Small intestine (tissue), 7 donors: ENCODE data around the gene GPS1. TPM values are rescaled to one million over a fixed set of nuclear protein-coding genes. Genes with fewer than 3 reads are reported as not detected.

ENCODE experiments used
- DNase-seq, 2 donors: peaks; one replicate each; pipeline versions ENCODE4 v3.0.0 to v3.0.0-alpha.2; 2013
- FAIRE-seq: peaks from 2 replicates; lab custom pipeline; 2012; peaks lifted over from hg19 to GRCh38; lab: Jason Lieb, UNC
- H3K27ac ChIP-seq, 3 donors: one replicate each; pipeline ENCODE4 v1.5.1; 2013; ENCODE audit warnings: low read length in 2 of 3, mild to moderate bottlenecking in 2 of 3, control low read depth in 1 of 3, inconsistent platforms in 1 of 3, low read depth in 1 of 3, moderate library complexity in 1 of 3
- H3K27me3 ChIP-seq, 3 donors: one replicate each; pipeline ENCODE4 v1.6.1; 2013; ENCODE audit warnings: low read length in 3 of 3, inconsistent platforms in 1 of 3; ENCODE audit not compliant: control insufficient read depth in 3 of 3, insufficient read depth in 3 of 3
- H3K36me3 ChIP-seq, 3 donors: one replicate each; pipeline ENCODE4 v1.6.1; 2013; ENCODE audit warnings: low read length in 3 of 3, inconsistent platforms in 1 of 3, low read depth in 1 of 3, mild to moderate bottlenecking in 1 of 3, moderate library complexity in 1 of 3; ENCODE audit not compliant: control insufficient read depth in 3 of 3, insufficient read depth in 2 of 3
- H3K4me1 ChIP-seq, 3 donors: one replicate each; pipeline ENCODE4 v1.6.1; 2013; ENCODE audit warnings: low read length in 2 of 3, inconsistent platforms in 1 of 3, low read depth in 1 of 3, mild to moderate bottlenecking in 1 of 3, moderate library complexity in 1 of 3; ENCODE audit not compliant: control insufficient read depth in 3 of 3, insufficient read depth in 2 of 3
- H3K4me3 ChIP-seq, 3 donors: one replicate each; pipeline ENCODE4 v1.5.1; 2013; ENCODE audit warnings: low read length in 3 of 3, control low read depth in 1 of 3, inconsistent platforms in 1 of 3, low read depth in 1 of 3, mild to moderate bottlenecking in 1 of 3, moderate library complexity in 1 of 3
- H3K9me3 ChIP-seq, 2 donors: one replicate each; pipeline ENCODE4 v1.6.1; 2013; ENCODE audit warnings: low read depth in 1 of 2, low read length in 1 of 2; ENCODE audit not compliant: control insufficient read depth in 2 of 2, insufficient read depth in 1 of 2
- WGBS, 3 donors: extraction: QIAGEN DNeasy Blood & Tissue Kit; methylation state at CpG; one replicate each; pipeline ENCODE4 v1.1.7; 2013; 5-methylcytosine and 5-hydroxymethylcytosine counted together
- polyA plus RNA-seq, 4 donors: library from polyadenylated mRNA; stranded (reverse) in 3 of 4; unstranded in 1 of 4; fragments of 200-250 nt in 3 of 4; fragments of 120-200 nt in 1 of 4; gene quantifications; one replicate each; pipeline versions ENCODE4 v1.2.1 to v1.2.3, GENCODE V29; 2013
- donor health status: healthy with polysubstance abuse.
- donor health status: control.
- donor health status: control.
- donor health status: Bipolar disorder and iron deficiency.
- donor health status: healthy.

GPS1 gene
- polyA plus RNA-seq, 4 donors, result 80.4 to 161 (median 120) TPM

GRCh38 chr17:82098939-82099763 is 47.5 kb downstream of the GPS1 start:
- DNase-seq (no peak), FAIRE-seq (no peak)
- Histone ChIP-seq H3K9me3 (no peaks in the 10 kb centered on the region), H3K27ac (peak overlapping the region; percentile 32 to 98 (median 96)), H3K4me3 (peak overlapping the region; percentile 33 to 62 (median 42)), H3K27me3 (no peaks in the 10 kb centered on the region), H3K36me3 (peaks cover under 1 to 40% (median 6%) of the 10 kb centered on the region in 3 donors), H3K4me1 (peaks cover 2 to 43% (median 6%) of the 10 kb centered on the region in 3 donors)
- 12 to 19% (median 15%) methylated on average over 52 to 80 of the region's 80 CpGs for WGBS, 3 donors

GRCh38 chr17:82100502-82101298 is 49.0 kb downstream of the GPS1 start:
- DNase-seq (no peak), FAIRE-seq (no peak)
- H3K27me3 ChIP-seq, result no peaks in the 10 kb centered on the region
- H3K4me3 ChIP-seq, result no peak overlapping the region
- H3K27ac ChIP-seq, result no peak overlapping the region
- H3K4me1 ChIP-seq, result peaks cover 3 to 51% (median 6%) of the 10 kb centered on the region in 3 donors
- 87 to 94% (median 90%) methylated on average over 33 to 35 of the region's 35 CpGs for WGBS, 3 donors
- no peaks in the 10 kb centered on the region for H3K9me3 ChIP-seq
- H3K36me3 ChIP-seq, result peaks cover 0 to 34% (median 0%) of the 10 kb centered on the region in 3 donors

GRCh38 chr17:82101301-82101715 is 49.6 kb downstream of the GPS1 start:
- H3K27me3 ChIP-seq, result no peaks in the 10 kb centered on the region

GRCh38 chr17:82101767-82102679 is 50.3 kb downstream of the GPS1 start:
- Histone ChIP-seq H3K27me3 (no peaks in the 10 kb centered on the region), H3K9me3 (no peaks in the 10 kb centered on the region), H3K36me3 (peaks cover 0 to 26% (median 0%) of the 10 kb centered on the region in 3 donors), H3K4me1 (peaks cover 6 to 55% (median 8%) of the 10 kb centered on the region in 3 donors), H3K27ac (no peak overlapping the region), H3K4me3 (no peak overlapping the region)
- DNase-seq (peak in 1 of 2 donors; percentile 22), FAIRE-seq (no peak)
- WGBS, 3 donors, result 53 to 69% (median 54%) methylated on average over 18 of the region's 18 CpGs

More at GRCh38 chr17:82101301-82101715, 49.6 kb downstream of the GPS1 start:
- no peak overlapping the region for H3K4me3 ChIP-seq
- peaks cover 0 to 28% (median 0%) of the 10 kb centered on the region in 3 donors for H3K36me3 ChIP-seq
- no peak overlapping the region for H3K27ac ChIP-seq
- H3K9me3 ChIP-seq, result no peaks in the 10 kb centered on the region
- 54 to 63% (median 62%) methylated on average over 10 of the region's 10 CpGs for WGBS, 3 donors
- peaks cover 5 to 55% (median 6%) of the 10 kb centered on the region in 3 donors for H3K4me1 ChIP-seq
- FAIRE-seq, result no peak
- no peak for DNase-seq

- Histone ChIP-seq H3K4me3 (no peak overlapping the region), H3K9me3 (no peaks in the 10 kb centered on the region), H3K4me1 (peaks cover 6 to 58% (median 8%) of the 10 kb centered on the region in 3 donors), H3K27ac (peak overlapping the region in 1 of 3 donors; percentile 6), H3K36me3 (peaks cover 0 to 40% (median 0%) of the 10 kb centered on the region in 3 donors), H3K27me3 (no peaks in the 10 kb centered on the region)
- DNase-seq (peak; percentile 18 to 50), FAIRE-seq (no peak)
- WGBS, 3 donors, result 33 to 50% (median 45%) methylated on average over 22 to 24 of the region's 24 CpGs
These were observed 52.1 kb downstream of the GPS1 start for GRCh38 chr17:82103553-82104451.

GRCh38 chr17:82104797-82105416 is 53.2 kb downstream of the GPS1 start:
- Histone ChIP-seq H3K9me3 (no peaks in the 10 kb centered on the region), H3K4me3 (no peak overlapping the region), H3K36me3 (peaks cover 0 to 44% (median 0%) of the 10 kb centered on the region in 3 donors), H3K27ac (no peak overlapping the region), H3K27me3 (no peaks in the 10 kb centered on the region), H3K4me1 (peaks cover 0 to 49% (median 6%) of the 10 kb centered on the region in 3 donors)
- FAIRE-seq (no peak), DNase-seq (no peak)
- 88 to 93% (median 91%) methylated on average over 11 of the region's 11 CpGs for WGBS, 3 donors

- Histone ChIP-seq H3K27ac (peak overlapping the region in 2 of 3 donors; percentile 77 to 79), H3K36me3 (peaks cover 0 to 44% (median 0%) of the 10 kb centered on the region in 3 donors), H3K4me1 (peaks cover 0 to 49% (median 6%) of the 10 kb centered on the region in 3 donors), H3K27me3 (no peaks in the 10 kb centered on the region), H3K4me3 (no peak overlapping the region), H3K9me3 (no peaks in the 10 kb centered on the region)
- FAIRE-seq, result no peak
- 69 to 86% (median 71%) methylated on average over 13 of the region's 13 CpGs for WGBS, 3 donors
- DNase-seq, result no peak
These were observed 53.8 kb downstream of the GPS1 start for GRCh38 chr17:82105417-82105881.
